HCT116 (cell line): ENCODE data around the gene ZNF85. TPM values are rescaled to one million over a fixed set of nuclear protein-coding genes. Genes with fewer than 3 reads are reported as not detected.

Experiments used
- ATAC-seq: fragments of 200-7000 bp; cut with Tn5 transposase; 2 replicates; pipeline ENCODE4 v1.9.1; 2020; ENCODE audit warnings: mild to moderate bottlenecking, moderate library complexity
- BruUV-seq: library from RNA; stranded (reverse); fragments of 400-500 nt; replicated peaks from 2 replicates; lab custom pipeline; 2021; lab: Mats Ljungman, UMichigan
- CTCF ChIA-PET: fragments of 300-600 bp; sonication (Branson Sonifier 250); formaldehyde crosslinking; loops from one replicate; lab custom pipeline; 2021; ENCODE audit warnings: antibody characterized with exemption; lab: Charles Lee
- POLR2A ChIA-PET: fragments of 300-600, 350-600 bp; sonication (Branson Sonifier 250); formaldehyde crosslinking; loops from one replicate; lab custom pipeline; 2021; ENCODE audit warnings: antibody characterized with exemption; lab: Charles Lee
- RAD21 ChIA-PET, 2 experiments: fragments of 300-600 bp; sonication (Branson Sonifier 250); formaldehyde crosslinking; loops; one replicate each; lab custom pipeline; 2023; ENCODE audit warnings: low total read pairs in 2 of 2; ENCODE audit not compliant: uncharacterized antibody in 2 of 2, unreplicated experiment in 2 of 2, low non-redundant PET in 1 of 2; lab: Charles Lee
- DNase-seq: peaks from one replicate; pipeline ENCODE4 v3.0.0-alpha.2; 2010; ENCODE audit warnings: low read depth, low spot score
- H2AFZ ChIP-seq: fragments of 200-600 bp; shearing (Covaris generic), sonication (generic); 2 replicates; pipeline ENCODE4 v1.6.1; 2017; ENCODE audit warnings: low read depth, mixed run types, mixed read lengths, antibody characterized with exemption, low read length; ENCODE audit not compliant: poor library complexity, severe bottlenecking
- H3K27ac ChIP-seq: 2 replicates; pipeline ENCODE4 v1.5.1; 2012; ENCODE audit warnings: low read depth, low read length
- H3K27me3 ChIP-seq: fragments of 200-600 bp; sonication (generic); 2 replicates; pipeline ENCODE4 v1.6.1; 2016; ENCODE audit warnings: mixed run types, low read length, mixed read lengths; ENCODE audit not compliant: insufficient read depth
- H3K36me3 ChIP-seq, 2 experiments: fragments of 200-500 bp in 1 of 2; fragments of 200-600 bp in 1 of 2; sonication (Bioruptor generic) in 1 of 2; sonication (generic) in 1 of 2; 2 replicates each; pipeline versions ENCODE4 v1.5.1 to v1.6.1; 2014 to 2016; ENCODE audit warnings: low read length in 2 of 2, inconsistent platforms in 1 of 2, mixed read lengths in 1 of 2, mixed run types in 1 of 2; ENCODE audit not compliant: insufficient read depth in 2 of 2, control insufficient read depth in 1 of 2
- H3K4me1 ChIP-seq, 2 experiments: fragments of 200-600 bp in 1 of 2; sonication (generic) in 1 of 2; 2 replicates each; pipeline versions ENCODE4 v1.5.1 to v1.6.1; 2012 to 2017; ENCODE audit warnings: low read length in 2 of 2, inconsistent platforms in 1 of 2, mild to moderate bottlenecking in 1 of 2, mixed read lengths in 1 of 2, mixed run types in 1 of 2, moderate library complexity in 1 of 2; ENCODE audit not compliant: insufficient read depth in 2 of 2, control insufficient read depth in 1 of 2
- H3K4me2 ChIP-seq: fragments of 200-600 bp; sonication (generic); 2 replicates; pipeline ENCODE4 v1.6.1; 2017; ENCODE audit warnings: mixed run types, low read length, mixed read lengths
- H3K4me3 ChIP-seq, 2 experiments: fragments of 200-600 bp in 1 of 2; sonication (generic) in 1 of 2; replicated peaks in 1 of 2; 2 replicates each; pipeline ENCODE4 v1.5.1; 2011 to 2016; ENCODE audit warnings: low read length in 2 of 2, control low read depth in 1 of 2, low read depth in 1 of 2, mild to moderate bottlenecking in 1 of 2, mixed read lengths in 1 of 2, mixed run types in 1 of 2
- H3K79me2 ChIP-seq: fragments of 200-600 bp; sonication (generic); 2 replicates; pipeline ENCODE4 v1.6.1; 2017; ENCODE audit warnings: mild to moderate bottlenecking, mixed run types, low read length, moderate library complexity, mixed read lengths; ENCODE audit not compliant: insufficient read depth
- H3K9ac ChIP-seq: fragments of 200-600 bp; sonication (generic); 2 replicates; pipeline ENCODE4 v1.6.1; 2016; ENCODE audit warnings: low read length, mixed read lengths
- H3K9me2 ChIP-seq: fragments of 200-600 bp; sonication (generic), shearing (Covaris generic); 2 replicates; pipeline ENCODE4 v1.6.1; 2017; ENCODE audit warnings: mixed run types, mild to moderate bottlenecking, moderate library complexity; ENCODE audit not compliant: insufficient read depth
- H3K9me3 ChIP-seq, 2 experiments: fragments of 200-500 bp in 1 of 2; fragments of 200-600 bp in 1 of 2; sonication (Bioruptor generic) in 1 of 2; sonication (generic) in 1 of 2; 2 replicates each; pipeline ENCODE4 v1.6.1; 2014 to 2017; ENCODE audit warnings: low read length in 2 of 2, mixed read lengths in 2 of 2, inconsistent platforms in 1 of 2, low read depth in 1 of 2, mild to moderate bottlenecking in 1 of 2, mixed run types in 1 of 2, moderate library complexity in 1 of 2; ENCODE audit not compliant: control insufficient read depth in 1 of 2, insufficient read depth in 1 of 2
- H4K20me1 ChIP-seq: fragments of 200-600 bp; sonication (generic), shearing (Covaris generic); 2 replicates; pipeline ENCODE4 v1.6.1; 2017; ENCODE audit warnings: mixed run types, mild to moderate bottlenecking, moderate library complexity; ENCODE audit not compliant: insufficient read depth
- ATF3 ChIP-seq: IDR thresholded peaks from 2 replicates; pipeline ENCODE4 v1.6.1; 2012
- CEBPB ChIP-seq: IDR thresholded peaks from 2 replicates; pipeline ENCODE4 v1.6.1; 2012; ENCODE audit warnings: low read depth
- EGR1 ChIP-seq: IDR thresholded peaks from 2 replicates; pipeline ENCODE4 v1.6.1; 2012; ENCODE audit warnings: low read depth
- EZH2 ChIP-seq: fragments of 200-600 bp; sonication (generic); IDR thresholded peaks from 2 replicates; pipeline ENCODE4 v1.6.1; 2017; ENCODE audit warnings: antibody characterized with exemption, mixed run types
- EZH2phosphoT487 ChIP-seq: fragments of 200-600 bp; IDR thresholded peaks from 2 replicates; pipeline ENCODE4 v1.6.1; 2018; ENCODE audit warnings: antibody characterized with exemption, borderline replicate concordance
- ZFX ChIP-seq: fragments of 450-650 bp; IDR thresholded peaks from 2 replicates; pipeline ENCODE4 v1.6.1; 2017
- intact Hi-C: fragments of 100-400 bp; cut with micrococcal nuclease; formaldehyde crosslinking; loops from 2 replicates; pipeline ENCODE4 v1.10.0; 2022
- total RNA-seq: library from RNA; stranded (reverse); gene quantifications from one replicate; pipeline ENCODE4 v1.2.1, GENCODE V29; 2021; ENCODE audit not compliant: unreplicated experiment

Gene ZNF85
- total RNA-seq, 1 experiment from 2014 or later, result 2.5 TPM

GRCh38 chr19:20999731-21000352 is 76.8 kb downstream of the ZNF85 start:
- Histone ChIP-seq H3K79me2 (no peaks in the 10 kb centered on the region), H3K4me1 (no peaks in the 10 kb centered on the region), H3K9me3 (no peaks in the 10 kb centered on the region), H4K20me1 (no peaks in the 10 kb centered on the region), H3K27me3 (no peaks in the 10 kb centered on the region), H3K9me2 (no peaks in the 10 kb centered on the region), H3K4me2 (no peak overlapping the region), H3K27ac (no peak overlapping the region), H3K4me3 (no peak overlapping the region), H3K9ac (no peak overlapping the region), H2AFZ (no peak overlapping the region), H3K36me3 (no peaks in the 10 kb centered on the region)
- no peak for TF ChIP-seq ZFX
- TF ChIP-seq EZH2phosphoT487, result no peak
- no peak for TF ChIP-seq EZH2
- no peak for TF ChIP-seq CEBPB
- TF ChIP-seq EGR1, result no peak
- no peak for TF ChIP-seq ATF3
- ChIA-PET POLR2A (no interaction called here), CTCF (no interaction called here), RAD21 (no interaction called here)
- intact Hi-C loops, result no loop called here
- ATAC-seq, result no peak
- no TSS peak for BruUV-seq
- no peak for DNase-seq

Other genes with a start within 250 kb of the ZNF85 start
- gene ZNF66, start 146.9 kb upstream of the ZNF85 start, total RNA-seq, result not detected
- gene ZNF430, start 97.4 kb downstream of the ZNF85 start, total RNA-seq, result 8.4 TPM
- 20.0 TPM for gene ZNF714, start 159.0 kb downstream of the ZNF85 start, total RNA-seq
- 9.2 TPM for gene ZNF431, start 218.8 kb downstream of the ZNF85 start, total RNA-seq